Lower leg skin (tissue), 3 donors: Measurements from ENCODE around the gene SSTR3.

ENCODE experiments used
- POLR2A ChIP-seq, 2 donors: fragments of 450-650 bp; IDR thresholded peaks; one replicate each; pipeline ENCODE4 v1.6.1; 2016 to 2017; ENCODE audit warnings: antibody characterized with exemption in 2 of 2, mild to moderate bottlenecking in 1 of 2, moderate library complexity in 1 of 2
- TF ChIP-seq, protein P1 (sequence below), 3 donors: fragments of 450-650 bp; IDR thresholded peaks; one replicate each; pipeline ENCODE4 v1.5.1; 2016; ENCODE audit warnings: antibody characterized with exemption in 3 of 3, mild to moderate bottlenecking in 3 of 3, moderate library complexity in 2 of 3

DNA sequence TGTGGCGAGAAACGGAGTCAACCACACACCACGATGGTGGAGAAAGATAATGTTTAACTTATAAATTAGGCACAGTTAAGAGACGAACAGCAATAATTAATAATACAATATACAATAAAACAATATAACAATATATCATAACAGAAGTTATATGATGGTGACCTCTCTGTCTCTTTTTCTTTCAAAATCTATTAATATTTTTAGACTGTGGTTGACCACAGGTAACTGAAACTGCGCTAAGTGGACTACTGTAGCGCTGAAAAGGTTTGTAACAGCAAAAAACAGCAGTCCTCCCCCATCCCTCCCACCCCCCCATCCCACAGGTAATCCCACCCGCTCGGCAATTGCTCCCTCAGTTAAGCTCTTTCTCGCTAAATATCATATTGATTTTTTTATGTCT is 3.6 kb upstream of the SSTR3 start:
- TF ChIP-seq, protein P1, sequence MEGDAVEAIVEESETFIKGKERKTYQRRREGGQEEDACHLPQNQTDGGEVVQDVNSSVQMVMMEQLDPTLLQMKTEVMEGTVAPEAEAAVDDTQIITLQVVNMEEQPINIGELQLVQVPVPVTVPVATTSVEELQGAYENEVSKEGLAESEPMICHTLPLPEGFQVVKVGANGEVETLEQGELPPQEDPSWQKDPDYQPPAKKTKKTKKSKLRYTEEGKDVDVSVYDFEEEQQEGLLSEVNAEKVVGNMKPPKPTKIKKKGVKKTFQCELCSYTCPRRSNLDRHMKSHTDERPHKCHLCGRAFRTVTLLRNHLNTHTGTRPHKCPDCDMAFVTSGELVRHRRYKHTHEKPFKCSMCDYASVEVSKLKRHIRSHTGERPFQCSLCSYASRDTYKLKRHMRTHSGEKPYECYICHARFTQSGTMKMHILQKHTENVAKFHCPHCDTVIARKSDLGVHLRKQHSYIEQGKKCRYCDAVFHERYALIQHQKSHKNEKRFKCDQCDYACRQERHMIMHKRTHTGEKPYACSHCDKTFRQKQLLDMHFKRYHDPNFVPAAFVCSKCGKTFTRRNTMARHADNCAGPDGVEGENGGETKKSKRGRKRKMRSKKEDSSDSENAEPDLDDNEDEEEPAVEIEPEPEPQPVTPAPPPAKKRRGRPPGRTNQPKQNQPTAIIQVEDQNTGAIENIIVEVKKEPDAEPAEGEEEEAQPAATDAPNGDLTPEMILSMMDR (IDR thresholded peaks at IDR 0.05), result no peak
- TF ChIP-seq POLR2A (IDR thresholded peaks at IDR 0.05), result no peak
